Mammary epithelial cell (primary cell): Measurements from ENCODE around the gene PTPRU.

Experiments
- EZH2 ChIP-seq: IDR thresholded peaks from 2 replicates; pipeline ENCODE4 v1.6.1; 2012; ENCODE audit warnings: low read length, inconsistent platforms, borderline replicate concordance
- TF ChIP-seq, protein P1 (sequence below), 2 donors: IDR thresholded peaks in 1 of 2; conservative IDR thresholded peaks in 1 of 2; 2 replicates each; pipeline ENCODE4 v1.5.1; 2011 to 2012; ENCODE audit warnings: inconsistent platforms in 2 of 2, low read length in 2 of 2, mild to moderate bottlenecking in 2 of 2, control low read depth in 1 of 2, low read depth in 1 of 2; ENCODE audit not compliant: insufficient read depth in 1 of 2; ENCODE audit errors: extremely low read depth in 1 of 2

DNA sequence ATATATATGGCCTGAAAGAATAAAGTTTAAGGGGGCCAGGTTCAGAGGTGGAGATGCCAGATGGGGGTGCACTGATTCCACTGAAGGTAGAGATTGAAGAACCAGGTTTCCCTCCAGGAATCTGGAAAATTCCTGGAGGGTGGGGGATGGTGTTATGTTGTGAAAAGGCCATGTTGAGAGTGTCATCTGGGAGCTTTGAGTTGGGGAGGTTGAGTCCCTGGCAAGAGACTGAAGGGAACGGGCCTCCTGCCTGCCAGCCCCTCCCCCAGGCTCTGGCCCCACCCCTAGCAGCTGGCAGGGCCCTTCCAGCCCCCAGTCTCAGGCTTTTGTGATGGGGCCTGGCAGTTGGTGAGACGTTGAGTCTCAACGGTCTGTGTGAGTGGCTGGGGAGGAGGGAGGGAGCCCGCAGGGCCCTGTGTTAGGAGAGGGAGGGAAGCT, 4.1 kb downstream of the PTPRU start:
- TF ChIP-seq, protein P1, sequence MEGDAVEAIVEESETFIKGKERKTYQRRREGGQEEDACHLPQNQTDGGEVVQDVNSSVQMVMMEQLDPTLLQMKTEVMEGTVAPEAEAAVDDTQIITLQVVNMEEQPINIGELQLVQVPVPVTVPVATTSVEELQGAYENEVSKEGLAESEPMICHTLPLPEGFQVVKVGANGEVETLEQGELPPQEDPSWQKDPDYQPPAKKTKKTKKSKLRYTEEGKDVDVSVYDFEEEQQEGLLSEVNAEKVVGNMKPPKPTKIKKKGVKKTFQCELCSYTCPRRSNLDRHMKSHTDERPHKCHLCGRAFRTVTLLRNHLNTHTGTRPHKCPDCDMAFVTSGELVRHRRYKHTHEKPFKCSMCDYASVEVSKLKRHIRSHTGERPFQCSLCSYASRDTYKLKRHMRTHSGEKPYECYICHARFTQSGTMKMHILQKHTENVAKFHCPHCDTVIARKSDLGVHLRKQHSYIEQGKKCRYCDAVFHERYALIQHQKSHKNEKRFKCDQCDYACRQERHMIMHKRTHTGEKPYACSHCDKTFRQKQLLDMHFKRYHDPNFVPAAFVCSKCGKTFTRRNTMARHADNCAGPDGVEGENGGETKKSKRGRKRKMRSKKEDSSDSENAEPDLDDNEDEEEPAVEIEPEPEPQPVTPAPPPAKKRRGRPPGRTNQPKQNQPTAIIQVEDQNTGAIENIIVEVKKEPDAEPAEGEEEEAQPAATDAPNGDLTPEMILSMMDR (conservative IDR thresholded peaks at IDR 0.05 in 1 of 2, IDR thresholded peaks at IDR 0.05 in 1 of 2; ENCODE audit: extremely low read depth in 1 of 2, insufficient read depth in 1 of 2, low read depth in 1 of 2, low read length in 2 of 2), result no peak
- no peak for TF ChIP-seq EZH2
